ENCODE results near the gene GPR107. TPM values are rescaled to one million over a fixed set of nuclear protein-coding genes. Genes with fewer than 3 reads are reported as not detected.

GPR107 gene
- total and polyA plus RNA-seq, 2 experiments from 2014 or later: 6.2 to 30.7 TPM

DNA sequence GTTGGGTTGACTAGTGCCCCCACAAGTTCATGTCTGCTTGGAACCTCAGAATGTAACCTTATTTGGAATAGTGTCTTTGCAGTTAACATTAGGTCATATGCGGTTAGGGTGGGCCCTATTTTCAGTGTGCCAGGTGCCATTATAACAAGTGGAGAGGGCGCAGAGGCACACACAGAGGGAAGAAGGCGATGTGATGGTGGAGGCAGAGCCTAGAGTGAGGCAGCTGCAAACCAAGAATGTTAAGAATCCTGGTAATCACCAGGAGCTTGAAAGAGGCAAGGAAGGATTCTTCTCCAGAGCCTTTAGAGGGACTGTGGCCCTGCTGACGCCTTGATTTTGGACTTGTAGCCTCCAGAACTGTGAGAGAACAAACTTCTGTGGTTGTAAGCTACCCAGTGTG lies 10.9 kb downstream of the GPR107 start (continued):
- TF ChIP-seq ZNF331 (CRISPR knock-in tag; IDR thresholded peaks at IDR 0.05; ENCODE audit: low read depth) (no peak), ZNF114 (CRISPR knock-in tag; IDR thresholded peaks at IDR 0.05) (no peak), EZH2 (IDR thresholded peaks at IDR 0.05; ENCODE audit: low read depth, unreplicated experiment) (no peak), JUNB (IDR thresholded peaks at IDR 0.05; ENCODE audit: unreplicated experiment) (no peak), POLR2AphosphoS5 (IDR thresholded peaks at IDR 0.05; ENCODE audit: low read depth) (no peak), NANOG (IDR thresholded peaks at IDR 0.05; ENCODE audit: borderline replicate concordance) (no peak), EZH2phosphoT487 (IDR thresholded peaks at IDR 0.05; ENCODE audit: unreplicated experiment) (no peak)
- TF ChIP-seq, protein P1, sequence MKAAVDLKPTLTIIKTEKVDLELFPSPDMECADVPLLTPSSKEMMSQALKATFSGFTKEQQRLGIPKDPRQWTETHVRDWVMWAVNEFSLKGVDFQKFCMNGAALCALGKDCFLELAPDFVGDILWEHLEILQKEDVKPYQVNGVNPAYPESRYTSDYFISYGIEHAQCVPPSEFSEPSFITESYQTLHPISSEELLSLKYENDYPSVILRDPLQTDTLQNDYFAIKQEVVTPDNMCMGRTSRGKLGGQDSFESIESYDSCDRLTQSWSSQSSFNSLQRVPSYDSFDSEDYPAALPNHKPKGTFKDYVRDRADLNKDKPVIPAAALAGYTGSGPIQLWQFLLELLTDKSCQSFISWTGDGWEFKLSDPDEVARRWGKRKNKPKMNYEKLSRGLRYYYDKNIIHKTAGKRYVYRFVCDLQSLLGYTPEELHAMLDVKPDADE (IDR thresholded peaks at IDR 0.05): no peak
- TF ChIP-seq, protein P2, sequence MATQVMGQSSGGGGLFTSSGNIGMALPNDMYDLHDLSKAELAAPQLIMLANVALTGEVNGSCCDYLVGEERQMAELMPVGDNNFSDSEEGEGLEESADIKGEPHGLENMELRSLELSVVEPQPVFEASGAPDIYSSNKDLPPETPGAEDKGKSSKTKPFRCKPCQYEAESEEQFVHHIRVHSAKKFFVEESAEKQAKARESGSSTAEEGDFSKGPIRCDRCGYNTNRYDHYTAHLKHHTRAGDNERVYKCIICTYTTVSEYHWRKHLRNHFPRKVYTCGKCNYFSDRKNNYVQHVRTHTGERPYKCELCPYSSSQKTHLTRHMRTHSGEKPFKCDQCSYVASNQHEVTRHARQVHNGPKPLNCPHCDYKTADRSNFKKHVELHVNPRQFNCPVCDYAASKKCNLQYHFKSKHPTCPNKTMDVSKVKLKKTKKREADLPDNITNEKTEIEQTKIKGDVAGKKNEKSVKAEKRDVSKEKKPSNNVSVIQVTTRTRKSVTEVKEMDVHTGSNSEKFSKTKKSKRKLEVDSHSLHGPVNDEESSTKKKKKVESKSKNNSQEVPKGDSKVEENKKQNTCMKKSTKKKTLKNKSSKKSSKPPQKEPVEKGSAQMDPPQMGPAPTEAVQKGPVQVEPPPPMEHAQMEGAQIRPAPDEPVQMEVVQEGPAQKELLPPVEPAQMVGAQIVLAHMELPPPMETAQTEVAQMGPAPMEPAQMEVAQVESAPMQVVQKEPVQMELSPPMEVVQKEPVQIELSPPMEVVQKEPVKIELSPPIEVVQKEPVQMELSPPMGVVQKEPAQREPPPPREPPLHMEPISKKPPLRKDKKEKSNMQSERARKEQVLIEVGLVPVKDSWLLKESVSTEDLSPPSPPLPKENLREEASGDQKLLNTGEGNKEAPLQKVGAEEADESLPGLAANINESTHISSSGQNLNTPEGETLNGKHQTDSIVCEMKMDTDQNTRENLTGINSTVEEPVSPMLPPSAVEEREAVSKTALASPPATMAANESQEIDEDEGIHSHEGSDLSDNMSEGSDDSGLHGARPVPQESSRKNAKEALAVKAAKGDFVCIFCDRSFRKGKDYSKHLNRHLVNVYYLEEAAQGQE (IDR thresholded peaks at IDR 0.05; ENCODE audit: unreplicated experiment): no peak

- Histone ChIP-seq H3K4me1 (ENCODE audit: insufficient read depth) (peaks cover 15% of the 10 kb centered on the region; the same call in 1 of the 2 replicates), H2AFZ (no peak overlapping the region), H3K9me2 (ENCODE audit: insufficient read depth) (no peaks in the 10 kb centered on the region), H3K4me2 (no peak overlapping the region), H3K36me3 (ENCODE audit: insufficient read depth) (no peaks in the 10 kb centered on the region), H3K27ac (ENCODE audit: low read depth) (no peak overlapping the region), H3F3A (replicated peaks; ENCODE audit: low read depth) (0 out of 2 replicates have a peak, but pooled peaks cover 2% of the 10 kb centered on the region), H3K79me2 (replicated peaks; ENCODE audit: insufficient read depth) (peaks cover 75% of the 10 kb centered on the region), H4K20me1 (replicated peaks; ENCODE audit: insufficient read depth) (peaks cover 3% of the 10 kb centered on the region; the same call in 1 of the 2 replicates), H3K4me3 (no peak overlapping the region), H3K27me3 (ENCODE audit: insufficient read depth) (no peaks in the 10 kb centered on the region)
- no peak overlapping the region for H3K4me3 Mint-ChIP-seq
- ATAC-seq (no peak), DNase-seq (ENCODE audit: low spot score) (no peak)
- no peaks in the 10 kb centered on the region for H3K9me3 Mint-ChIP-seq
- H3K4me1 Mint-ChIP-seq: peaks cover 7% of the 10 kb centered on the region
- no peak overlapping the region for H3K27ac Mint-ChIP-seq
- H3K36me3 Mint-ChIP-seq (ENCODE audit: low read depth): no peaks in the 10 kb centered on the region
- H3K27me3 Mint-ChIP-seq (ENCODE audit: insufficient read depth, low read depth, poor library complexity): no peaks in the 10 kb centered on the region
- TF ChIP-seq ZNF114 (CRISPR knock-in tag; IDR thresholded peaks at IDR 0.05) (no peak), POLR2AphosphoS5 (IDR thresholded peaks at IDR 0.05; ENCODE audit: low read depth) (no peak), EZH2phosphoT487 (IDR thresholded peaks at IDR 0.05; ENCODE audit: unreplicated experiment) (no peak), NANOG (IDR thresholded peaks at IDR 0.05; ENCODE audit: borderline replicate concordance) (no peak), JUNB (IDR thresholded peaks at IDR 0.05; ENCODE audit: unreplicated experiment) (no peak), ZNF331 (CRISPR knock-in tag; IDR thresholded peaks at IDR 0.05; ENCODE audit: low read depth) (no peak), STAT1 (IDR thresholded peaks at IDR 0.05; ENCODE audit: unreplicated experiment) (no peak)
- TF ChIP-seq, protein P3, sequence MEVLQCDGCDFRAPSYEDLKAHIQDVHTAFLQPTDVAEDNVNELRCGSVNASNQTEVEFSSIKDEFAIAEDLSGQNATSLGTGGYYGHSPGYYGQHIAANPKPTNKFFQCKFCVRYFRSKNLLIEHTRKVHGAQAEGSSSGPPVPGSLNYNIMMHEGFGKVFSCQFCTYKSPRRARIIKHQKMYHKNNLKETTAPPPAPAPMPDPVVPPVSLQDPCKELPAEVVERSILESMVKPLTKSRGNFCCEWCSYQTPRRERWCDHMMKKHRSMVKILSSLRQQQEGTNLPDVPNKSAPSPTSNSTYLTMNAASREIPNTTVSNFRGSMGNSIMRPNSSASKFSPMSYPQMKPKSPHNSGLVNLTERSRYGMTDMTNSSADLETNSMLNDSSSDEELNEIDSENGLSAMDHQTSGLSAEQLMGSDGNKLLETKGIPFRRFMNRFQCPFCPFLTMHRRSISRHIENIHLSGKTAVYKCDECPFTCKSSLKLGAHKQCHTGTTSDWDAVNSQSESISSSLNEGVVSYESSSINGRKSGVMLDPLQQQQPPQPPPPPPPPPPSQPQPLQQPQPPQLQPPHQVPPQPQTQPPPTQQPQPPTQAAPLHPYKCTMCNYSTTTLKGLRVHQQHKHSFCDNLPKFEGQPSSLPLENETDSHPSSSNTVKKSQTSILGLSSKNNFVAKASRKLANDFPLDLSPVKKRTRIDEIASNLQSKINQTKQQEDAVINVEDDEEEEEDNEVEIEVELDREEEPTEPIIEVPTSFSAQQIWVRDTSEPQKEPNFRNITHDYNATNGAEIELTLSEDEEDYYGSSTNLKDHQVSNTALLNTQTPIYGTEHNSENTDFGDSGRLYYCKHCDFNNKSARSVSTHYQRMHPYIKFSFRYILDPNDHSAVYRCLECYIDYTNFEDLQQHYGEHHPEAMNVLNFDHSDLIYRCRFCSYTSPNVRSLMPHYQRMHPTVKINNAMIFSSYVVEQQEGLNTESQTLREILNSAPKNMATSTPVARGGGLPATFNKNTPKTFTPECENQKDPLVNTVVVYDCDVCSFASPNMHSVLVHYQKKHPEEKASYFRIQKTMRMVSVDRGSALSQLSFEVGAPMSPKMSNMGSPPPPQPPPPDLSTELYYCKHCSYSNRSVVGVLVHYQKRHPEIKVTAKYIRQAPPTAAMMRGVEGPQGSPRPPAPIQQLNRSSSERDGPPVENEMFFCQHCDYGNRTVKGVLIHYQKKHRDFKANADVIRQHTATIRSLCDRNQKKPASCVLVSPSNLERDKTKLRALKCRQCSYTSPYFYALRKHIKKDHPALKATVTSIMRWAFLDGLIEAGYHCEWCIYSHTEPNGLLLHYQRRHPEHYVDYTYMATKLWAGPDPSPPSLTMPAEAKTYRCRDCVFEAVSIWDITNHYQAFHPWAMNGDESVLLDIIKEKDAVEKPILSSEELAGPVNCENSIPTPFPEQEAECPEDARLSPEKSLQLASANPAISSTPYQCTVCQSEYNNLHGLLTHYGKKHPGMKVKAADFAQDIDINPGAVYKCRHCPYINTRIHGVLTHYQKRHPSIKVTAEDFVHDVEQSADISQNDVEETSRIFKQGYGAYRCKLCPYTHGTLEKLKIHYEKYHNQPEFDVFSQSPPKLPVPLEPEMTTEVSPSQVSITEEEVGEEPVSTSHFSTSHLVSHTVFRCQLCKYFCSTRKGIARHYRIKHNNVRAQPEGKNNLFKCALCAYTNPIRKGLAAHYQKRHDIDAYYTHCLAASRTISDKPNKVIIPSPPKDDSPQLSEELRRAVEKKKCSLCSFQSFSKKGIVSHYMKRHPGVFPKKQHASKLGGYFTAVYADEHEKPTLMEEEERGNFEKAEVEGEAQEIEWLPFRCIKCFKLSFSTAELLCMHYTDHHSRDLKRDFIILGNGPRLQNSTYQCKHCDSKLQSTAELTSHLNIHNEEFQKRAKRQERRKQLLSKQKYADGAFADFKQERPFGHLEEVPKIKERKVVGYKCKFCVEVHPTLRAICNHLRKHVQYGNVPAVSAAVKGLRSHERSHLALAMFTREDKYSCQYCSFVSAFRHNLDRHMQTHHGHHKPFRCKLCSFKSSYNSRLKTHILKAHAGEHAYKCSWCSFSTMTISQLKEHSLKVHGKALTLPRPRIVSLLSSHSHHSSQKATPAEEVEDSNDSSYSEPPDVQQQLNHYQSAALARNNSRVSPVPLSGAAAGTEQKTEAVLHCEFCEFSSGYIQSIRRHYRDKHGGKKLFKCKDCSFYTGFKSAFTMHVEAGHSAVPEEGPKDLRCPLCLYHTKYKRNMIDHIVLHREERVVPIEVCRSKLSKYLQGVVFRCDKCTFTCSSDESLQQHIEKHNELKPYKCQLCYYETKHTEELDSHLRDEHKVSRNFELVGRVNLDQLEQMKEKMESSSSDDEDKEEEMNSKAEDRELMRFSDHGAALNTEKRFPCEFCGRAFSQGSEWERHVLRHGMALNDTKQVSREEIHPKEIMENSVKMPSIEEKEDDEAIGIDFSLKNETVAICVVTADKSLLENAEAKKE (CRISPR knock-in tag; IDR thresholded peaks at IDR 0.05): no peak
- TF ChIP-seq, protein P1 (IDR thresholded peaks at IDR 0.05): no peak
These were observed 15.3 kb downstream of the GPR107 start for GRCh38 chr9:130069048-130069447.

All from GM23338 (cell line).